Endothelial cell (in vitro differentiated cells): Measurements from ENCODE around the gene RASSF4. TPM values are rescaled to one million over a fixed set of nuclear protein-coding genes. Genes with fewer than 3 reads are reported as not detected.

Source experiments
- DNase-seq: peaks from one replicate; pipeline ENCODE4 v3.0.0; 2021; ENCODE audit warnings: low spot score
- H3K27ac Mint-ChIP-seq: one replicate; pipeline ENCODE4 v1.8.0; 2021; ENCODE audit warnings: mixed read lengths, inconsistent platforms; ENCODE audit not compliant: unreplicated experiment
- H3K27me3 Mint-ChIP-seq: one replicate; pipeline ENCODE4 v1.8.0; 2021; ENCODE audit warnings: mild to moderate bottlenecking, moderate library complexity, mixed read lengths, inconsistent platforms; ENCODE audit not compliant: unreplicated experiment
- H3K36me3 Mint-ChIP-seq: one replicate; pipeline ENCODE4 v1.8.0; 2021; ENCODE audit warnings: mild to moderate bottlenecking, low read depth, mixed read lengths, inconsistent platforms; ENCODE audit not compliant: unreplicated experiment
- H3K4me1 Mint-ChIP-seq: one replicate; pipeline ENCODE4 v1.8.0; 2021; ENCODE audit warnings: mild to moderate bottlenecking, mixed read lengths, inconsistent platforms; ENCODE audit not compliant: unreplicated experiment
- H3K4me3 Mint-ChIP-seq: one replicate; pipeline ENCODE4 v1.8.0; 2021; ENCODE audit warnings: mild to moderate bottlenecking, mixed read lengths, inconsistent platforms; ENCODE audit not compliant: unreplicated experiment
- H3K9me3 Mint-ChIP-seq: one replicate; pipeline ENCODE4 v1.8.0; 2021; ENCODE audit warnings: mixed read lengths, inconsistent platforms; ENCODE audit not compliant: unreplicated experiment
- total RNA-seq: library from RNA; stranded (reverse); fragmentation: NEBNext Ultra II Directional; extraction: Animal tissue kit (Norgen Biotek cat#: 25700); gene quantifications from one replicate; pipeline ENCODE4 v1.2.1, GENCODE V29; 2021; ENCODE audit not compliant: unreplicated experiment
- TF ChIP-seq, protein P1 (sequence below): fragments of 200-600 bp; sonication (generic); IDR thresholded peaks from one replicate; pipeline ENCODE4 v1.5.0; 2021; ENCODE audit warnings: antibody characterized with exemption; ENCODE audit not compliant: unreplicated experiment

The RASSF4 gene
- total RNA-seq, 1 donor from 2014 or later = 9.6 TPM

GRCh38 chr10:44921061-44921460 lies 38.5 kb upstream of the RASSF4 start:
- peaks cover 4% of the 10 kb centered on the region for H3K36me3 Mint-ChIP-seq
- no peak for DNase-seq
- H3K27ac Mint-ChIP-seq = no peak overlapping the region
- H3K9me3 Mint-ChIP-seq = no peaks in the 10 kb centered on the region
- peaks cover 1% of the 10 kb centered on the region for H3K27me3 Mint-ChIP-seq
- TF ChIP-seq, protein P1, sequence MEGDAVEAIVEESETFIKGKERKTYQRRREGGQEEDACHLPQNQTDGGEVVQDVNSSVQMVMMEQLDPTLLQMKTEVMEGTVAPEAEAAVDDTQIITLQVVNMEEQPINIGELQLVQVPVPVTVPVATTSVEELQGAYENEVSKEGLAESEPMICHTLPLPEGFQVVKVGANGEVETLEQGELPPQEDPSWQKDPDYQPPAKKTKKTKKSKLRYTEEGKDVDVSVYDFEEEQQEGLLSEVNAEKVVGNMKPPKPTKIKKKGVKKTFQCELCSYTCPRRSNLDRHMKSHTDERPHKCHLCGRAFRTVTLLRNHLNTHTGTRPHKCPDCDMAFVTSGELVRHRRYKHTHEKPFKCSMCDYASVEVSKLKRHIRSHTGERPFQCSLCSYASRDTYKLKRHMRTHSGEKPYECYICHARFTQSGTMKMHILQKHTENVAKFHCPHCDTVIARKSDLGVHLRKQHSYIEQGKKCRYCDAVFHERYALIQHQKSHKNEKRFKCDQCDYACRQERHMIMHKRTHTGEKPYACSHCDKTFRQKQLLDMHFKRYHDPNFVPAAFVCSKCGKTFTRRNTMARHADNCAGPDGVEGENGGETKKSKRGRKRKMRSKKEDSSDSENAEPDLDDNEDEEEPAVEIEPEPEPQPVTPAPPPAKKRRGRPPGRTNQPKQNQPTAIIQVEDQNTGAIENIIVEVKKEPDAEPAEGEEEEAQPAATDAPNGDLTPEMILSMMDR = no peak
- H3K4me1 Mint-ChIP-seq = no peaks in the 10 kb centered on the region
- H3K4me3 Mint-ChIP-seq = no peak overlapping the region

DNA sequence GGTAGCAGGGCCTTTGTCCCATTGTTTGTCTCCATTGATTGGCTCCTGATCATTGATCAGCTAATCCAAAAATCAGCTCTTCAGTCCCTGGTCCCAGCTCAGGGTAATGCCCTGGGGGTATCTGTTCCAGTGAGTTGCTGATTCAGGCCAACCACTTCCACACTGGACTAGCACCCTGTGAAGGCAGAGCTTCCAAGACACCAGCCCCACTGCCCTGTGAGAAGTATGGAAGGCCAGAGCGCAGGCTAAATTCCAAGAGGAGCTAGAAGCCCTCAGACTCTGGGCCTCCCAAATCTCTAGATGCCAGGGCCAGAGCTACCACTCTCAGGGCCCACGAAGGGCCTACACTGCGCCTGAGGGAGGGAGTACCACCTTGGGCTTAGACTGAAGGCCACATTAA lies 38.1 kb upstream of the RASSF4 start:
- Mint-ChIP-seq H3K27ac (no peak overlapping the region), H3K4me3 (no peak overlapping the region), H3K4me1 (no peaks in the 10 kb centered on the region), H3K27me3 (peaks cover 1% of the 10 kb centered on the region), H3K9me3 (no peaks in the 10 kb centered on the region), H3K36me3 (peaks cover 4% of the 10 kb centered on the region)
- no peak for DNase-seq
- TF ChIP-seq, protein P1 = no peak

GRCh38 chr10:44922021-44922420 lies 37.6 kb upstream of the RASSF4 start:
- H3K36me3 Mint-ChIP-seq = peaks cover 4% of the 10 kb centered on the region
- H3K4me1 Mint-ChIP-seq = no peaks in the 10 kb centered on the region
- H3K9me3 Mint-ChIP-seq = no peaks in the 10 kb centered on the region
- TF ChIP-seq, protein P1 = no peak
- H3K27ac Mint-ChIP-seq = no peak overlapping the region
- DNase-seq = no peak
- H3K4me3 Mint-ChIP-seq = no peak overlapping the region
- H3K27me3 Mint-ChIP-seq = peaks cover 1% of the 10 kb centered on the region

- Mint-ChIP-seq H3K9me3 (no peaks in the 10 kb centered on the region), H3K4me3 (no peak overlapping the region), H3K27ac (no peak overlapping the region), H3K36me3 (peaks cover under 1% of the 10 kb centered on the region), H3K27me3 (peaks cover 1% of the 10 kb centered on the region), H3K4me1 (no peaks in the 10 kb centered on the region)
- no peak for DNase-seq
- TF ChIP-seq, protein P1 = no peak
Measured at GRCh38 chr10:44922796-44923545, 36.6 kb upstream of the RASSF4 start.

DNA sequence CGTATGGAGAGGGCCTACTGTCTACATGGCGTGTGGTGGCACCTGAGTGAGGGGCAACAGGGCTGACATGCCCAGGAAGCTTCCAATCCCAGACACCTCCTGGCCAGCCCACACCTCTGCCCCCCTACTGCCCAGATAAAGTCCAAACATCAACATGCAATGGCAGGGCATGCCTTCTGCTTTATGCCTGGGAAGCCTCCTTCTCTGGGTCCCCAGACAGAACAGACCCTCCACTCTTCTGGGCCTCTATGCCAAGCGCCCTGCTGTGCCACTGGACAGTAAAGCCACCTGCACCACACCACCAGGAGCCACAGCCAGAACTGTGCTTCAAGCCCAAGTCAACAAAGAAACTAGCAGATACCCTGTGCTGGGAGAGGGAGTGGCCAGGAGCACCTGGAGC lies 36.0 kb upstream of the RASSF4 start:
- no peak overlapping the region for H3K27ac Mint-ChIP-seq
- H3K4me3 Mint-ChIP-seq = no peak overlapping the region
- no peaks in the 10 kb centered on the region for H3K4me1 Mint-ChIP-seq
- H3K36me3 Mint-ChIP-seq = peaks cover 4% of the 10 kb centered on the region
- H3K9me3 Mint-ChIP-seq = no peaks in the 10 kb centered on the region
- TF ChIP-seq, protein P1 = no peak
- DNase-seq = no peak
- peaks cover 1% of the 10 kb centered on the region for H3K27me3 Mint-ChIP-seq
